Measurements from ENCODE around the gene GART.

GART gene

DNA sequence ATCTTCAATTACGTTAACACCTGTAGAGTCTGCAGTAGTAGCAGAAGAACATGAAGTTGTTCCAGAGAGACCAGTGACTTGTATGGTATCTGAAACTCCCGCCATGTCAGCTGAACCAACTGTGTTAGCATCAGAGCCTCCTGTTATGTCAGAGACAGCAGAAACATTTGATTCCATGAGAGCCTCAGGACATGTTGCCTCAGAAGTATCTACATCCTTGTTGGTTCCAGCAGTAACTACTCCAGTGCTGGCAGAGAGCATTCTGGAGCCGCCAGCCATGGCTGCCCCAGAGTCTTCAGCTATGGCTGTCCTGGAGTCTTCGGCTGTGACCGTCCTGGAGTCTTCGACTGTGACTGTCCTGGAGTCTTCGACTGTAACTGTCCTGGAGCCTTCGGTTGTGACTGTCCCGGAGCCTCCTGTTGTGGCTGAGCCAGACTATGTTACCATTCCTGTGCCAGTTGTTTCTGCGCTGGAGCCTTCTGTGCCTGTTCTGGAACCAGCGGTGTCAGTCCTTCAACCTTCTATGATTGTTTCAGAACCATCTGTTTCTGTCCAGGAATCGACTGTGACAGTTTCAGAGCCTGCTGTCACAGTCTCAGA lies 11.2 kb upstream of the GART start:
- DNase-seq: no peak

DNA sequence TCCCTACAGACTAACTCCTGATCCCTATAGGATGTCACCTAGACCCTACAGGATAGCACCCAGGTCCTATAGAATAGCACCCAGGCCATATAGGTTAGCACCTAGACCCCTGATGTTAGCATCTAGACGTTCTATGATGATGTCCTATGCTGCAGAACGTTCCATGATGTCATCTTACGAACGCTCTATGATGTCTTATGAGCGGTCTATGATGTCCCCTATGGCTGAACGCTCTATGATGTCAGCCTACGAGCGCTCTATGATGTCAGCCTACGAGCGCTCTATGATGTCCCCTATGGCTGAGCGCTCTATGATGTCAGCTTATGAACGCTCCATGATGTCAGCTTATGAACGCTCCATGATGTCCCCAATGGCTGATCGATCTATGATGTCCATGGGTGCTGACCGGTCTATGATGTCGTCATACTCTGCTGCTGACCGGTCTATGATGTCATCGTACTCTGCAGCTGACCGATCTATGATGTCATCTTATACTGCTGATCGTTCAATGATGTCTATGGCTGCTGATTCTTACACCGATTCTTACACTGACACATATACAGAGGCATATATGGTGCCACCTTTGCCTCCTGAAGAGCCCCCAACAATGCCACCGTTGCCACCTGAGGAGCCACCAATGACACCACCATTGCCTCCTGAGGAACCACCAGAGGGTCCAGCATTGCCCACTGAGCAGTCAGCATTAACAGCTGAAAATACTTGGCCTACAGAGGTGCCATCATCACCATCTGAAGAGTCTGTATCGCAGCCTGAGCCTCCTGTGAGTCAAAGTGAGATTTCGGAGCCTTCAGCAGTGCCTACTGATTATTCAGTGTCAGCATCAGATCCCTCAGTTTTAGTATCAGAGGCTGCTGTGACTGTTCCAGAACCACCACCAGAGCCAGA lies 10.4 kb upstream of the GART start:
- no peak for DNase-seq

DNA sequence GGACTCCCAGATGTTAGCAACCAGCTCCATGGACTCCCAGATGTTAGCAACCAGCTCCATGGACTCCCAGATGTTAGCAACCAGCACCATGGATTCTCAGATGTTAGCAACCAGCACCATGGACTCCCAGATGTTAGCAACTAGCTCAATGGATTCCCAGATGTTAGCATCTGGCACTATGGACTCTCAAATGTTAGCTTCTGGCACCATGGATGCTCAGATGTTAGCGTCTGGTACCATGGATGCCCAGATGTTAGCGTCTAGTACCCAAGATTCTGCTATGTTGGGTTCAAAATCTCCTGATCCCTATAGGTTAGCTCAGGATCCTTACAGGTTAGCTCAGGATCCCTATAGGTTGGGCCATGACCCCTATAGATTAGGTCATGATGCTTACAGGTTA lies 9.7 kb upstream of the GART start:
- DNase-seq: no peak

DNA sequence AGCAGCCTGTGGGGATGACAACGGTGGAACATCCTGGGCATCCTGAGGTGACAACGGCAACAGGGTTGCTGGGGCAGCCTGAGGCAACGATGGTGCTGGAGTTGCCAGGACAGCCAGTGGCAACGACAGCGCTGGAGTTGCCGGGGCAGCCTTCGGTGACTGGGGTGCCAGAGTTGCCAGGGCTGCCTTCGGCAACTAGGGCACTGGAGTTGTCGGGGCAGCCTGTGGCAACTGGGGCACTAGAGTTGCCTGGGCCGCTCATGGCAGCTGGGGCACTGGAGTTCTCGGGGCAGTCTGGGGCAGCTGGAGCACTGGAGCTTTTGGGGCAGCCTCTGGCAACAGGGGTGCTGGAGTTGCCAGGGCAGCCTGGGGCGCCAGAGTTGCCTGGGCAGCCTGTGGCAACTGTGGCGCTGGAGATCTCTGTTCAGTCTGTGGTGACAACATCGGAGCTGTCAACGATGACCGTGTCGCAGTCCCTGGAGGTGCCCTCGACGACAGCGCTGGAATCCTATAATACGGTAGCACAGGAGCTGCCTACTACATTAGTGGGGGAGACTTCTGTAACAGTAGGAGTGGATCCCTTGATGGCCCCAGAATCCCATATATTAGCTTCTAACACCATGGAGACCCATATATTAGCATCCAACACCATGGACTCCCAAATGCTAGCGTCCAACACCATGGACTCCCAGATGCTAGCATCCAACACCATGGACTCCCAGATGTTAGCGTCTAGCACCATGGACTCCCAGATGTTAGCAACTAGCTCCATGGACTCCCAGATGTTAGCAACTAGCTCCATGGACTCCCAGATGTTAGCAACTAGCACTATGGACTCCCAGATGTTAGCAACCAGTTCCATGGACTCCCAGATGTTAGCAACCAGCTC lies 9.1 kb upstream of the GART start:
- DNase-seq: no peak

DNA sequence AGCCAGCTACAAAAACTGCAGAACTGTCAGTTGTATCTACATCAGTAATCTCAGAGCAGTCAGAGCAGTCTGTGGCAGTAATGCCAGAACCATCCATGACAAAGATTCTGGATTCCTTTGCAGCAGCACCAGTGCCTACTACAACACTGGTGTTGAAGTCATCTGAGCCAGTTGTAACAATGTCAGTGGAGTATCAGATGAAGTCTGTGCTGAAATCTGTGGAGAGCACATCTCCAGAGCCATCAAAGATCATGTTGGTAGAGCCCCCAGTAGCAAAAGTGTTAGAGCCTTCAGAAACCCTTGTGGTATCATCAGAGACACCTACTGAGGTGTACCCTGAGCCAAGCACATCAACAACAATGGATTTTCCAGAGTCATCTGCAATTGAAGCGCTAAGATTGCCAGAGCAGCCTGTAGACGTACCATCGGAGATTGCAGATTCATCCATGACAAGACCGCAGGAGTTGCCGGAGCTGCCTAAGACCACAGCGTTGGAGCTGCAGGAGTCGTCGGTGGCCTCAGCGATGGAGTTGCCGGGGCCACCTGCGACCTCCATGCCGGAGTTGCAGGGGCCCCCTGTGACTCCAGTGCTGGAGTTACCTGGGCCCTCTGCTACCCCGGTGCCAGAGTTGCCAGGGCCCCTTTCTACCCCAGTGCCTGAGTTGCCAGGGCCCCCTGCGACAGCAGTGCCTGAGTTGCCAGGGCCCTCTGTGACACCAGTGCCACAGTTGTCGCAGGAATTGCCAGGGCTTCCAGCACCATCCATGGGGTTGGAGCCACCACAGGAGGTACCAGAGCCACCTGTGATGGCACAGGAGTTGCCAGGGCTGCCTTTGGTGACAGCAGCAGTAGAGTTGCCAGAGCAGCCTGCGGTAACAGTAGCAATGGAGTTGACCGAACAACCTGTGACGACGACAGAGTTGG lies 8.2 kb upstream of the GART start:
- no peak for DNase-seq

DNA sequence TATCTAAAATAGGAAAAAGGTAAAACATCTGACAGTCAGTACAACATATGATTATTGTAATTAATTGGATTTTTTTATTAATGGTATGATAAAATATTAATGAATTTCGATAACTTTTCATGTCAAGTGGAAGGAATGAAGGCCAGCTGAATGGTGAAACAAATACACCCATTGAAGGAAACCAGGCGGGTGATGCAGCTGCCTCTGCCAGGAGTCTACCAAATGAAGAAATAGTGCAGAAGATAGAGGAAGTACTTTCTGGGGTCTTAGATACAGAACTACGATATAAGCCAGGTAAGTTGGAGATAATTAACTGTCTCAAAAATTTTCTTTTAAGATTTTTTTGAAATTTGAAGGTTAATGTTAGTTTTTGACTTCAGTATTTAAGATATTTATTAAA lies 4.2 kb upstream of the GART start:
- DNase-seq: no peak

DNA sequence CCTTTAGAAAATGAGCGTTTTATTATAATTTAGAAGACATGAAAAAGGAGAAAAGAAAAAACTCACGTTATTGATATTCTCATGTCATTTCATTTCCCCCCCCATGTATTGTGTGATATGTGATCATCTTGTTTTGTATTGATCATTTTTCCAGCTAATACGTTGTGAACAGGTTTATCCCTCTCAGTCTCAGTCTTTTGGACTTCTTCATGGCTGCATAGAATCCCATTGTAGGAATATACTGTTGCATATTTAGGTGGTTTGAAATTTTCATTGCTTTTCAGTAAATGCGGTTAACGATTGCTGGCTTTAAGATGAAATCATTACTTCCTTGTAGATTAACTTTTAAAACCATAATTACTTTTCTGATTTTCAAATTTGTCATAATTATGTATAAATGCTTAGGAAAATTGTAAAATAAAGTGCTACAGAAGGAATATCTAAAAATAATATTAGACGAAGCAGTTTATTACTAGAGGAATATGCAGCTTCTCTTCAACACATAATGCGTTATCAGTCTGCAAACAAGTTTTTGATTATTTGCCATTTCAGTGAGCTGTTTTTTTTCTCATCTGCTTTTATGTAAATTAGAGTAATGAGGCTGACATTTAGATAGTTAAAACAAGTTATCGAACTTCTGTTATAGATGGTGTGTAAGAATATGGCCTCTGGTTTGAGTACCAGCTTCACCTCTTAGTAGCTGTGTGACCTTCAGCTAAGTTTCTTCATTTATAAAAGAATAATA lies 2.7 kb upstream of the GART start:
- no peak for DNase-seq

DNA sequence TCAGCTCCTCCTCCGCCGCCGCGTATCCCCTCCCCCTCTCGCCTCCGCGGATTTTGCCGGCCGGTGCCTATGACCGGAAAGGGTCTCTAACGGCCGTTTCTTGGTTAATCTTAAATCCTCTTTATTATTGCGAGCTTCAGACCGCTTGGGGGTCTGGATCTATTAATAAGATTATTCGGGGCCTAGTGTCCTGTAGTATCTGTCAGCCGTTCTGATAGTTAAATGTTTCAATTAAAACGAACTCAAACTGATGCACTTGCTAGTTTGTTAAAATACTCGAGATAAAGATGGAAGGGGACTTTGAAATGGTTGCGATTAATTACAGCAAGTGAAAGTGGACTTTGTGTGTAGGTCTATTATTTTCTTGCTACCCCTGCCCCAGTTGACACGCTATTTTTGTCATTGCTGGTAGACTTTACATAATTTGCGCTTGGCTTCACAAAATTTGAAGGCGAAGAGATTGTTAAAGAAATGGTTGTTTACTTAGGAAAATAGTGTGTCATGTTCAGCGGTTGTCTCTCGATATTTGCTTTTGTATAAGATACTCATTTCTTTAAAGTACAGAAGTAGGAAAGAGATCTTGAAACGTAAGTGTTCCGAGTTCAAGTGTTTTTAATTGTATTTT lies 1.7 kb upstream of the GART start:
- peak; percentile 81 for DNase-seq

DNA sequence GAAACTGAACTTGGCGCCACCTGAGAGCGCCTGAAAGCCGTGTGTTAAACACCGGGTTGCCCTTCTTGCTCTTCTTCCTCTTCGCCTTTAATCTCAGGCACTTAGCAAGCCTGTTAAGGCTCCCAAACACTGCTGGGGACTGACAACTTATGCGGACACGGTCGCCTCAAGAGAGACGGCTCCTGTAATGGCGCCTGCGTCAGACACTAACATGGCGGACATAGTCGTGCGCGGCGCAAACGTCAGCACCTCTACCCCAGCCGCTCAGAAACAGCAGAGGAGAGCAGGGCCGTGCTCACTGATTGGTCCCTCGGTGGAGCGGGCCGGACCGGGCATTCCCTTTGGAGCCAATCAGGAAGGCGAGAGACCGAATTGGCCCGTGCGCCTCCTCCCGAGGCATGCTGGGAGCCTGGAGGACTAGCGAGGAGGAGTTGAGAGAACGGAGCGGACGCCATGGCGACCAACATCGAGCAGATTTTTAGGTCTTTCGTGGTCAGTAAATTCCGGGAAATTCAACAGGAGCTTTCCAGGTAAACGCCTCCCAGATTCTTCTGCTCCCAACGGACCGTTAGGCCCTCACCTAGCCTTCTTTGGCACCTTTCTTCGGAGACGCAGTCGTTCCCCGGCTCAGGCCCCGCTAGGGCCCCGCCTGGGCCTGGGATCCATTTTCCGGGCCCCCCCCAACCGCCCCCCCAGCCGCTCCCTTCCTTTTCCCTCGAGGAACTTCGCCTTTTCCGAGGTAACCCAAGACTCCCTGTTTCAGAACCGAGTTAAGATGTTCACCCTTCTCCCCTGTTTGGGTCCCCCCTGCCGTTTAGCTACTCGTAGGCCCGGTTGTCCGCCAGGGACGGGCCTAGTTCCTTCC lies 955 bp upstream of the GART start, which contains the start of gene SON:
Gene SON (plus strand): TSS at position 399 of the 865 bp plus-strand sequence. CDS start 55 bp downstream, at position 454.
- DNase-seq: peak; percentile 100

DNA sequence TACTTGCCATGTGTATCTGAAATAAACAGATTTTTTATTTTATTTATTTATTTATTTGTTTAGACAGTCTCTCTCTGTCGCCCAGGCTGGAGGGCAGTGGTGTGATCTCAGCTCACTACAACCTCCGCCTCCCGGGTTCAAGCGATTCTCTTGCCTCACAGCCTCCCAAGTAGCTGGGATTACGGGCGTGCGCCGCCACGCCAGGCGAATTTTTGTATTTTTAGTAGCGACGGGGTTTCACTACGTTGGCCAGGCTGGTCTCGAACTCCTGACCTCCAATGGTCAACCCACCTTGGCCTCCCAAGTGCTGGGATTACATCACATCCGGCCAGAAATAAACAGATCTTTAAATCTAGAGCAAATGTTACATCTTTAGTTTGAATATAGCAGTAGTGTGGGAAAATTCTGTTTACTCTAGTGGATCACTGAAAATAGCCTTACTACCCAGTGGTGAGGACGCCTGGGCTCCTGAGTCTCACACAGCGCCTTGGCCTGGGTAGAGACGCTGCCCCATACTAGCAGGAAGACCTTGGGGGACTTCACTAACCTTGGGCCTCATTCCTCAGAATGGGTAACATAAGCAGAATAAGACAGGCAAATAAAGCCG lies 709 bp downstream of the GART start:
- peak; percentile 48 for DNase-seq

DNA sequence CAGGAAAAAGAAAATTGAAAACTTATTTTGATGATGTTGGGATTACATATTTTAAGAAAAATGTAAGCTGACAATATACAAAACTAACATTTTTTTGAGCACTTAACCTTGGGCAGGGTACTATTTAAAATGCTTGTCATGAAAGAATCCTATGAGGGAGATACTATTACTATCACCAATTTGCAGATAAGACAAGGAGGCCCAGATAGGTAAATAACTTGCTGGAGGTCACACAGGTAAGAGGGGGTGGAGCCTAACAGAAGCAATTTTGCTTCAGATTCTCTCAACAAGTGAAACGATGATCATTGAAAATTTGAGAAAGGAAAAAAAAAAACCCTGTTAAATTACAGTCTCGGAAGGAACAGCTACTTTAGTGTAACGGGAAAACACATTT lies 1.2 kb downstream of the GART start:
- DNase-seq: no peak

DNA sequence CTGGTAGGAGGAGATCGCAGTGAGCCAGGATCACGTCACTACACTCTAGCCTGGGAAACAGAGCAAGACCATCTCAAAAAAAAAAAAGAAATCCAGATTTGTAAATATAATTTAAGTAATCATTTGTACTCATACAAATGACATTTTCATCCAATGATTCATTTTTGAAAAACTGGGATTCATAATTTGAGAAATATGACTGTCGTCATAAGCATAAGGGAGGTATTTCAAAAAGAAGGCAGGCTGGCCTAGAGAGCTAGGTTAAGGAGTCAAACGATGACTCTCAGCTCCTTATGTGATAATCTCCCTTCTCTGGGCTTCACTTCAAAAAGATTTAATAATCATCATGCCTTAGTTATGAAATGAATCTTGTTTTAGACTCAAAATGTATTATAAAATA lies 2.3 kb downstream of the GART start:
- DNase-seq: no peak

DNA sequence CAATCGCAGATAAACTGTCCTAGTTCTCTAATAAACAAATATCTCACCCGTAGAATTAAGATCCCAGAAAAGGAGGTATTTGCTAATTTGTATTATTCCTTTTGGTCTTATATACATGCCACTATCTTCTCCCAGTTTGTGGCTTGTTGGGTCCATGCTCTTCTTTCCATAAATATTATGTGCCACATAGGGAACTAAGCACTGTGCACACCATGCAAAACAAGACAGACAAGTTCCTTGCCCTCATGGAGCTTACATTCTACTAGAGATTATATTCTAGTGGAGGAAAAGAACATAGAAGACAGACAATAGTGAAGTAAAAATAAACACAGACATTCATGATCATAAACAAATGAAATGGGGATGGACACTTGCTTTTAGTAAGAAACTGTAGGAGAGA lies 4.7 kb downstream of the GART start:
- DNase-seq: no peak

DNA sequence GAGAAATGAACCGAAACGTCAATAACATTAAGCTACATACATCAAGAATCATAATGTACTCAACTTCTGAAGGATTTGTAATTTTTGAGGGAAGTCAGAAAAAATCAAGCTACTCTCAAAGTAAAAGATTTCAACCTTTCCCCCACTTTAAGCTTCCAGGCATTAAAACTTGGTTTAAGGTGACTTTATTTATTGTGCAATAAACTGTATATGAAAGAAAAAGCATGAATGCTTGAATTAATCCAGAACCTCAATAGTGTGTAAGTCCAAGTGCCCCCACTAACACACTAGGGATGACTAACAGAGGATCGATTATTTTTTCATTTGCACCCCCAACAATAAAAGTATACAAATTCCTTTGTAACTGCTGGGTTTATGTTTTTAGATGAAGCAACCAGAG lies 10.9 kb downstream of the GART start:
- DNase-seq: no peak

DNA sequence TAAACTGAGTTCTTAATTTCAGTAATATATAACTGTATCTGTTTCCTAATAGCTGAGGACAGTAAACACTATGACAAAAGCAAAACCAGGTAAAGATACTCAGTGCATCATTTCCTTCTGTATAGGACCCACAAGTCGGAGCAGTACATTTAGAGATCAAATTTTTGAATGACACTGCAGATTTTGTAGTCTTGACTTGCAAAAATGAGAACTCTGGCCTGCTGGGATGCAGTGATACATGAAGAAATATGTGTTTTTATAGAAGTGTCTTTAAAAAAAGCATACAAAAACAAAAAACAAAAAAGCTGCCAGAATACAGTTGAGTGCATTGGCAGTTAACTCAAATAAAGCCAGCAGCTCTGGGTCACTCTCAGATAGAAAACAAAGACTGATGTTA lies 19.0 kb downstream of the GART start:
- DNase-seq: no peak

DNA sequence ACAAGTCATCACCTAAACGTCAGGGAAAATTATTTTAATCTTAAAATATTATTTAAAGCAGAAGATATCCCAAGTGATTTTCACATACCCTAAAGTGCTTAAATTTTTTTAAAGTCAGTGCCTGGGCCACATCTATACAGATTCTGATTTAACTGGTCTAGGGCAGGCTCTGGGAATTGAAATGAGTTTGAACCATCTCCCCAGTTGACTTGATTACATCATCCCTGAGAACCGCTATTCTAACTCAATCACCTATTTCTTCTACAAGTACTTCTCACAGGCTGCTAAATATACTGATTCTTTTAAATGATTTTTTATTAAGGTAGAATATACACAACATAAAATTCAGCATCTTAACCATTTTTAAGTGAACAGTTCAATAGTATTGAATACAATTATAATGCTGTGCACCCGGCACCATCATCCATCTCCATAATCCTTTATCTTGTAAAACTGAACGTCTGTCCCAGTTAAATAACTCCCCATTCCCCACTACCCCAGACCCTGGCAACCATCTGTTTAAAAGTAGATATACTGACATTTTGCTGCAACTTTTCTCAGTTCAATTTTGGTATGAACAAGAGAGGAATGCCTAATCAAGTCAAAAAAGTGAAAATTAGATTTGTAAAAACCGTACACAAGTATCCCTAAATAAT lies 19.5 kb downstream of the GART start:
- no peak for DNase-seq

DNA sequence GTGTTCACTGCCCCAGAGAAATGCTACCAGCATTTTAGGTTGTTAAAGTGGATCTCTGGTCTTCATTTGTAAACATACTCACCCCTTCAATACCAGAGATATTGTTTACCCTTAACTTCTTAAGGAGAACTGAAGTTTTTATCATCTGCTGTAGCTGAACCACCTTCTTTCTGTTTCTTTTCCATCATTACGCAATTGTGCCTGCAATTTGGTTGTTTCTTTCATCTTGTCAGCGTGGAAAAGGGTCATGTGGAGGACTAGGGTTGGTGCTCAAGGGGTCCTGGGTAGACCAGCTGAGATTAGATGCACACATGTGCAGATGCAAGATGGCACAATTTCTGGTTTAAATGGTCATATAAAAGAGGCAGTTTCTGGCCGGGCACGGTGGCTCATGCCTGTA lies 23.0 kb downstream of the GART start:
- no peak for DNase-seq

DNA sequence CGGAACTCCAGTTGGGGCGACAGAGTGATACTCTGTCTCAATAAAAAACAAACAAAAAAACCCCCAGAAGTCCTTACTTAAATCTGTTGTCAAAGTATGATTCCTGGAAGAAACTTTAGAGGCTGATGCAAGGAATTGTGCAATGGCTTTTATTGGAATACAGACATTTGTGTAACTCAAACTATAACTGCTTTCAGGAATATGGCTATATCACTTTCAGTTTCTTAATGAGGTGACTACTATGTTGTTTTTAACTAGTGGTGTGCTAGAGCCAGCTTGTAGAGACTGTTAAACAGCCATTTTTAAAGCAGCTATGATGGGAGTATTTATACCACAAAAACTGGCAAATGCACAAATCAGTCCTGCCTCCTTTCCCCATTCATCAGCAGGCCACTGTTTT lies 27.7 kb downstream of the GART start:
- peak; percentile 19 for DNase-seq

DNA sequence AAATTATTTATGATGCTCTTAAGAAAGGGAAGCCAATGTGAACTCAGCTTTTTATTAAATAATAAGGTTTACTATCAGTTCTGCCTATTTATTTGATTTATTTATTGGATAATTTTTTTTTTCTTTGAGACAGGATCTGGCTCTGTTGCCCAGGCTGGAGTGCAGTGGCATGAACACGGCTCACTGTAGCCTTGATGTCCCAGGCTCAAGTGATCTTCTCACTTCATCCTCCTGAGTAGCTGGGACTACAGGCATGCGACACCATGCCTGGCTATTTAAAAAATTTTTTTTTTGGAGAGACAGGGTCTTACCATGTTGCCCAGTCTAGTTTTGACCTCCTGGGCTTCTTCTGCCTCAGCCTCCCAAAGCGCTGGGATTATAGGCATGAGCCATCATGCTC lies 29.4 kb downstream of the GART start:
- DNase-seq: no peak
